ENCODE results near the gene EHMT1. TPM values are rescaled to one million over a fixed set of nuclear protein-coding genes. Genes with fewer than 3 reads are reported as not detected.
A peak's percentile ranks its signal among the peaks of the same experiment; 100 is the strongest.

The EHMT1 gene
- total and polyA plus RNA-seq, 2 of the 13 experiments (the other 11 are each of a cell fraction or from before 2014, with no cell fraction given): 23.0 to 27.1 TPM

DNA sequence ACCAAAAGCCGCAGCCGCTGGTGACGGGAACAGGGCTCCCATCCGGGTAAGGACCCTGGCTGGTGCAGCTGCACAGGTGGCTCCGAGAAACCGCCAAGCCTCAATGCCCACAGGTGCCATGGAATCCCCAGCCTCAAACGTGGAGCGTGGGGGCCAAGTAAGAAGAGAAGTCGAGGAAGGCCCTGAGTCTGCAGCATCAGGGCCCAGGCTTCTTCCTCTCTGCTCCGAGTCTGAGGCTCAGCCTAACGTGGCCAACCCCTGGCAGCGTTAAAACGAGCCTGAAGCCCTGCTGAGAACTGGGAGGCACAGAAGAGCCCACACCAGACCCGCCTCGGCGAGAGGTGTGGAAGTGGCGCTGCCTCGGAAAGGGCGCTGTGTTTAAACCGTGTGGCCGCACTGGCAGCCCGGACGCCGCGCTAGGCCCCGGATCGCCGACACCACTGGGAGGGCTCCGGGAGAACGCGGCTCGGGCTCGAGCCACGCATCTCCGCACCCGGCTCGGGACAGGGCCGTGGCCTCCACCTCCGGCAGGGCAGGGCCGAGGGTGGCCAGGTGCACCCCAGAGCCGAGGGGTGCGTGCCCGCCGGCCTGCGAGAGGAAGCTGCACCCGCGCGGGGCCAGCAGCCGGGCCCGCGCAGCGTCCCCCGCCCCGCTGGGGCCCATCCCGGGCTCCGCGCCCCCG lies 29.2 kb upstream of the EHMT1 start:
- Histone ChIP-seq H3K36me3 (replicated peaks in 1 of 2; ENCODE audit: control insufficient read depth in 1 of 2, insufficient read depth in 2 of 2, low read length in 2 of 2) (peaks cover 16 to 35% of the 10 kb centered on the region in 2 experiments; a peak in 4 of 5 replicates), H3K27ac (ENCODE audit: extremely low read length, insufficient read depth, low read length) (peak overlapping the region; percentile 11), H2AFZ (ENCODE audit: low read length) (no peak overlapping the region), H3K27me3 (ENCODE audit: control insufficient read depth in 1 of 2, insufficient read depth in 2 of 2, low read length in 2 of 2) (no peaks in the 10 kb centered on the region), H3K9ac (ENCODE audit: insufficient read depth, low read depth, low read length) (peak overlapping the region; percentile 82), H3K79me2 (ENCODE audit: insufficient read depth, low read length) (peaks cover 19% of the 10 kb centered on the region), H3K4me1 (ENCODE audit: insufficient read depth, low read length) (peaks cover 41% of the 10 kb centered on the region), H4K20me1 (ENCODE audit: insufficient read depth, low read length) (no peaks in the 10 kb centered on the region), H3K9me3 (ENCODE audit: low read length) (no peaks in the 10 kb centered on the region), H3K4me3 (replicated peaks in 1 of 3; ENCODE audit: insufficient read depth in 1 of 3, low read depth in 2 of 3, low read length in 3 of 3) (peak overlapping the region; percentile 74 to 90 (median 83)), H3K4me2 (ENCODE audit: low read depth, low read length) (peak overlapping the region; percentile 87)
- ChIA-PET CTCF (ENCODE audit: low intra/inter-chr PET ratio, low total read pairs) (no interaction called here), POLR2A (interaction anchor here (1.2 to 2.0 kb wide), 3 partner anchors 11 to 24 kb away, joined by 4 to 11 read pairs (median 8); partner anchors contain the start of genes ARRDC1 and DPH7)
- peak; percentile 9; the same call in 1 of the 3 replicates for ATAC-seq
- in situ Hi-C loops (cut with HindIII; ENCODE audit: extremely low pct_ligation_motif_present, low pct_unique_long_range_greater_than_20kb) (no loop called here), intact Hi-C loops (cut with micrococcal nuclease; ENCODE audit: unreplicated experiment) (no loop called here)
- 7% methylated on average over 11 of the region's 58 CpGs for WGBS (ENCODE audit: low lambda C conversion rate)
- no peak for DNase-seq (ENCODE audit: low spot score)
- no TSS peak for BruUV-seq (replicated peaks)
- no peak for FAIRE-seq
- no peak for TF ChIP-seq ZNF558 (CRISPR knock-in tag; IDR thresholded peaks at IDR 0.05; ENCODE audit: borderline replicate concordance)
- TF ChIP-seq TEF (CRISPR knock-in tag; IDR thresholded peaks at IDR 0.05): no peak
- no peak for TF ChIP-seq TEAD3 (CRISPR knock-in tag; optimal IDR thresholded peaks at IDR 0.05; ENCODE audit: borderline replicate concordance)
- no peak for TF ChIP-seq CREBL2 (CRISPR knock-in tag; IDR thresholded peaks at IDR 0.05; ENCODE audit: borderline replicate concordance)
- TF ChIP-seq U2AF2 (IDR thresholded peaks at IDR 0.05; ENCODE audit: low read depth, low read length): no peak
- TF ChIP-seq ZNF407 (CRISPR knock-in tag; IDR thresholded peaks at IDR 0.05; ENCODE audit: not compliant biosample characterization): peak; percentile 74

All from HepG2 (cell line).